Transverse colon (tissue), 4 donors: ENCODE data around the gene RGS9BP. TPM values are rescaled to one million over a fixed set of nuclear protein-coding genes. Genes with fewer than 3 reads are reported as not detected.
"Not testable (repeated sequence)": the region's sequence is repeated elsewhere in the genome, so short reads cannot be mapped to it uniquely, and the experiment has no call there.

ENCODE experiments used
- DNase-seq: peaks from one replicate; pipeline ENCODE4 v3.0.0-alpha.2; 2019
- H3K27ac ChIP-seq, 4 donors: fragments of 200-600 bp; sonication (generic); 2 replicates each; pipeline ENCODE4 v1.5.1; 2016 to 2018; ENCODE audit warnings: inconsistent platforms in 4 of 4
- H3K27me3 ChIP-seq: fragments of 200-600 bp; sonication (generic); 2 replicates; pipeline ENCODE4 v1.5.1; 2017; ENCODE audit warnings: inconsistent platforms
- H3K36me3 ChIP-seq, 4 donors: fragments of 200-600 bp; sonication (generic); 2 replicates each; pipeline ENCODE4 v1.5.1; 2017 to 2019; ENCODE audit warnings: inconsistent platforms in 4 of 4
- H3K4me1 ChIP-seq, 4 donors: fragments of 200-600 bp; sonication (generic); 2 replicates each; pipeline ENCODE4 v1.5.1; 2017 to 2020; ENCODE audit warnings: inconsistent platforms in 4 of 4
- H3K4me3 ChIP-seq, 4 donors: fragments of 200-600 bp; sonication (generic); 1 replicate in 1 of 4; 2 replicates in 3 of 4; pipeline versions ENCODE4 v1.5.1 to v1.6.1; 2017 to 2019; ENCODE audit warnings: inconsistent platforms in 4 of 4
- H3K9me3 ChIP-seq, 2 donors: fragments of 200-600 bp; sonication (generic); 2 replicates each; pipeline ENCODE4 v1.5.1; 2017 to 2019; ENCODE audit warnings: inconsistent platforms in 2 of 2
- EP300 ChIP-seq: sonication (generic); formaldehyde crosslinking; IDR thresholded peaks from one replicate; pipeline ENCODE4 v1.6.1; 2017; ENCODE audit warnings: antibody characterized with exemption, low read depth
- POLR2A ChIP-seq: fragments of 450-650 bp; IDR thresholded peaks from one replicate; pipeline ENCODE4 v1.6.1; 2016; ENCODE audit warnings: antibody characterized with exemption, mild to moderate bottlenecking, moderate library complexity
- POLR2AphosphoS5 ChIP-seq, 3 donors: sonication (generic); formaldehyde crosslinking; IDR thresholded peaks; one replicate each; pipeline ENCODE4 v1.6.1; 2016; ENCODE audit warnings: antibody characterized with exemption in 3 of 3
- WGBS, 2 donors: methylation state at CpG; one replicate each; pipeline ENCODE4 v1.1.5; 2018; ENCODE audit warnings: low coverage in 1 of 2; 5-methylcytosine and 5-hydroxymethylcytosine counted together
- in situ Hi-C, 4 donors: fragments of 200-750 bp; cut with MboI; loops; one replicate each; pipeline versions ENCODE4 v1.15.0 to v1.15.1; 2017; ENCODE audit warnings: low sequenced_read_pairs in 3 of 4, low pct_ligation_motif_present in 1 of 4, low pct_unique_long_range_greater_than_20kb in 1 of 4
- intact Hi-C: fragments of 100-400 bp; cut with DNase I; formaldehyde crosslinking; loops from one replicate; pipeline ENCODE4 v1.15.1; 2023; ENCODE audit warnings: low total_unique reads
- total RNA-seq, 4 donors: library from RNA; depleted of rRNA; stranded (reverse); fragments of >200 nt; gene quantifications; one replicate each; pipeline ENCODE4 v1.1.0, GENCODE V29; 2016
- TF ChIP-seq, protein P1 (sequence below), 5 experiments: fragments of 200-600 bp in 3 of 5; fragments of 450-650 bp in 2 of 5; sonication (generic) in 3 of 5; IDR thresholded peaks; 1 replicate in 2 of 5; 2 replicates in 3 of 5; pipeline ENCODE4 v1.5.1; 2016 to 2017; ENCODE audit warnings: antibody characterized with exemption in 5 of 5, inconsistent platforms in 3 of 5, mild to moderate bottlenecking in 2 of 5, moderate library complexity in 1 of 5

The RGS9BP gene
- total RNA-seq, 4 donors from 2014 or later: 0.14 to 0.60 (median 0.16) TPM; not detected in 1

DNA sequence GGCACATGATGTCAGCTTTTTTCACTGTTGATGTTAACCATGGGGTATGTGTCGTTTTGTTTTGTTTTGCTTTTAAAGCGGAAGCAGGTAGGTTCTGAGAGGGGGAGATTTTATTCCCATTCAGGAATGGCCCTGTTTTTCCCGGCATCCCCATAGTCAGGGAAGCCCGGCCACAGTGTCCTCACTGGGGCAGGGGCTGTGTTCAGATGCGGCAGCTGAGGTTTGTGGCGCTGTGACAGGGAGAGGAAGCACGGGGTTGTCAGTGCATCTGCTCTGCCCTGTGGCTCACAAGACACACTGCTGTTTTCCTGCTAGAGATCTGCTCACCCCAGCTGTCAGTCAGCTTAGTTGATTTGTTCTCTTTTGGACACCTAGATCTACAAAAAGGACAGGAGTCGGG, 28.3 kb upstream of the RGS9BP start:
- 85 to 96% methylated on average over 4 to 8 of the region's 8 CpGs for WGBS, 2 donors
- H3K9me3 ChIP-seq: no peaks in the 10 kb centered on the region
- in situ Hi-C loops: no loop called here
- peaks cover 0 to 42% (median 19%) of the 10 kb centered on the region in 4 donors for H3K36me3 ChIP-seq
- intact Hi-C loops: no loop called here
- no peak overlapping the region for H3K27ac ChIP-seq
- H3K4me3 ChIP-seq: no peak overlapping the region
- peaks cover under 1 to 10% (median 7%) of the 10 kb centered on the region in 4 donors for H3K4me1 ChIP-seq
- no peaks in the 10 kb centered on the region for H3K27me3 ChIP-seq
- no peak for TF ChIP-seq POLR2AphosphoS5 (IDR thresholded peaks at IDR 0.05)
- TF ChIP-seq EP300: no peak
- TF ChIP-seq, protein P1, sequence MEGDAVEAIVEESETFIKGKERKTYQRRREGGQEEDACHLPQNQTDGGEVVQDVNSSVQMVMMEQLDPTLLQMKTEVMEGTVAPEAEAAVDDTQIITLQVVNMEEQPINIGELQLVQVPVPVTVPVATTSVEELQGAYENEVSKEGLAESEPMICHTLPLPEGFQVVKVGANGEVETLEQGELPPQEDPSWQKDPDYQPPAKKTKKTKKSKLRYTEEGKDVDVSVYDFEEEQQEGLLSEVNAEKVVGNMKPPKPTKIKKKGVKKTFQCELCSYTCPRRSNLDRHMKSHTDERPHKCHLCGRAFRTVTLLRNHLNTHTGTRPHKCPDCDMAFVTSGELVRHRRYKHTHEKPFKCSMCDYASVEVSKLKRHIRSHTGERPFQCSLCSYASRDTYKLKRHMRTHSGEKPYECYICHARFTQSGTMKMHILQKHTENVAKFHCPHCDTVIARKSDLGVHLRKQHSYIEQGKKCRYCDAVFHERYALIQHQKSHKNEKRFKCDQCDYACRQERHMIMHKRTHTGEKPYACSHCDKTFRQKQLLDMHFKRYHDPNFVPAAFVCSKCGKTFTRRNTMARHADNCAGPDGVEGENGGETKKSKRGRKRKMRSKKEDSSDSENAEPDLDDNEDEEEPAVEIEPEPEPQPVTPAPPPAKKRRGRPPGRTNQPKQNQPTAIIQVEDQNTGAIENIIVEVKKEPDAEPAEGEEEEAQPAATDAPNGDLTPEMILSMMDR (IDR thresholded peaks at IDR 0.05): no peak
- no peak for TF ChIP-seq POLR2A
- no peak for DNase-seq

DNA sequence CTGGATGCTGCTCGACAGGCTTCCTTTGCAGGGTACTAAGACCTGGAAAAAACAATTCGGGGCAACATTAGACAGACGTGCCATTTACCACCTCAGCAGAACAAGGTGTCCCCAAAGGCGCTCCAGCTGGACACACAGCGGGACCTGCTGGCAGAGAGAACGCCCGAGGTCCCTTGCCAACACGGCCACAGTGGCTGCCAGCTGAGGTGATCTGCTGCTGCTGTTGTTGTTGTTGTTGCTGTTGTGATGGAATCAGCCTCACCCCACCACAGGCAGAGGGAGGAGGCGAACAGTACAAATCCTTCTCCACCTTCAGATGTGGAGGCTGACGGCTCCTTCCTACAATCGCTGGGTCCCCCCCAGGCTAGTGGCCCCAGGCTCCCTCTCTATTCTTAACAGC, 25.9 kb upstream of the RGS9BP start:
- WGBS, 2 donors: 80 to 98% methylated on average over 1 to 11 of the region's 11 CpGs
- H3K27me3 ChIP-seq: no peaks in the 10 kb centered on the region
- H3K4me1 ChIP-seq: peaks cover 9 to 29% (median 15%) of the 10 kb centered on the region in 4 donors
- in situ Hi-C loops: no loop called here
- H3K27ac ChIP-seq: no peak overlapping the region
- no peak overlapping the region for H3K4me3 ChIP-seq
- intact Hi-C loops: no loop called here
- H3K9me3 ChIP-seq: no peaks in the 10 kb centered on the region
- H3K36me3 ChIP-seq: peaks cover 0 to 30% (median 12%) of the 10 kb centered on the region in 4 donors
- no peak for DNase-seq
- TF ChIP-seq, protein P1 (IDR thresholded peaks at IDR 0.05): no peak
- no peak for TF ChIP-seq POLR2A
- no peak for TF ChIP-seq EP300
- TF ChIP-seq POLR2AphosphoS5 (IDR thresholded peaks at IDR 0.05): no peak

DNA sequence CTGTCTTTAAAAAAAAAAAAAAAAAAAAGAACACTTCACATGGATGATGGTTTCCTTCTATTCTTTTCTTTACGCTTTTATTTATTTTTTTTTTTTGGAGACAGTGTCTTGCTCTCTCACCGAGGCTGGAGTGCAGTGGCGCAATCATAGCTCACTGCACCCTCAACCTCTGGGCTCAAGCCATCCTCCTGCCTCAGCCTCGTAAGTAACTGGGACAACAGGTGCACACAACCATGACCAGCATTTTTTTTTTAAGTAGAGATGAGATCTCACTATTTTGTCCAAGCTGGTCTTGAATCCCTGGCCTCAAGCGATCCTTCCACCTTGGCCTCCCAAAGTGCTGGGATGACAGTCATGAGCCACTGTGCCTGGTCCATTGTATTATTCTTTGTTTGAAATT, 25.0 kb upstream of the RGS9BP start:
- intact Hi-C loops: no loop called here
- H3K36me3 ChIP-seq: peaks cover 0 to 23% (median 11%) of the 10 kb centered on the region in 4 donors
- no peak for DNase-seq

DNA sequence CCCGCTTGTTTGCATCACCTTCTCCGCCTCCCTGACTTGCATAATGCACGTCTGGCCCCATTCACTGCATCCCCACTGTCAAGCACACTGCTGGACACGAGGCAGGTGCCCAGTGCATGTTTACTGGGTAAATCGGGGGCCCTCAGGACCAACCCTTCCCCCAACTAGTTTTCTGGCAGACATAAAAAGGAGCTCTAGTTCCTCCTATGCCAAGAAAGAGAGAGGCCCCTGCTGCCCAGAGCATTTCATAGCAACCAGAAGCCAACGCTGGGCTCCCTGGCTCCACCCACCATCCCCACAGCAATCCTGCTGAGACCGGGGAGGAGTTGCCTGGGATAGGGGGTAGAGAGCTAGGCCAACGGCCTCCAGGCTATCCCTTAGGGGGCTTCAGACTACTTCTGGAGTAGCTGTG, 23.9 kb upstream of the RGS9BP start:
- Histone ChIP-seq H3K27ac (peak overlapping the region in 1 of 4 donors; percentile 61), H3K4me1 (peaks cover 9 to 29% (median 15%) of the 10 kb centered on the region in 4 donors), H3K4me3 (no peak overlapping the region), H3K27me3 (no peaks in the 10 kb centered on the region), H3K36me3 (peaks cover 0 to 23% (median 11%) of the 10 kb centered on the region in 4 donors), H3K9me3 (no peaks in the 10 kb centered on the region)
- in situ Hi-C loops (no loop called here), intact Hi-C loops (no loop called here)
- WGBS, 2 donors: 17 to 48% methylated on average over 1 to 8 of the region's 8 CpGs
- peak; percentile 49 for DNase-seq
- TF ChIP-seq, protein P1 (IDR thresholded peaks at IDR 0.05): no peak
- TF ChIP-seq POLR2A: no peak
- TF ChIP-seq EP300: no peak
- TF ChIP-seq POLR2AphosphoS5 (IDR thresholded peaks at IDR 0.05): no peak

More for the DNA sequence above, 25.0 kb upstream of the RGS9BP start:
- WGBS, 2 donors: 92 to 100% methylated on average over 5 of the region's 5 CpGs
- Histone ChIP-seq H3K27me3 (no peaks in the 10 kb centered on the region), H3K4me1 (peaks cover 9 to 29% (median 15%) of the 10 kb centered on the region in 4 donors), H3K4me3 (no peak overlapping the region), H3K9me3 (no peaks in the 10 kb centered on the region), H3K27ac (no peak overlapping the region)
- in situ Hi-C loops: no loop called here
- no peak for TF ChIP-seq EP300
- no peak for TF ChIP-seq POLR2A
- TF ChIP-seq, protein P1 (IDR thresholded peaks at IDR 0.05): no peak
- TF ChIP-seq POLR2AphosphoS5 (IDR thresholded peaks at IDR 0.05): no peak

DNA sequence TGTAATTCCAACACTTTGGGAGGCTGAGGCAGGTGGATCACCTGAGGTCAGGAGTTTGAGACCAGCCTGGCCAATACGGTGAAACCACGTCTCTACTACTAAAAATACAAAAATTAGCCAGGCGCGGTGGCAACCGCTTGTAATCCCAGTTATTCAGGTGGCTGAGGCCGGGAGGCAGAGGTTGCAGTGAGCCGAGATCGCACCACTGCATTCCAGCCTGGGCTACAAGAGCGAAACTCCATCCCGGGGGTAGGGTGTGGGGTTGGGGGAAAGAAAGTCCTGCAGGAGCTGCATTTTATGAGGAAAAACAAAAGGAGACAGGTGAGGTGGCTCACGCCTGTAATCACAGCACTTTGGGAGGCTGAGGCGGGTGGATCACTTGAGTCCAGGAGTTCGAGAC, 23.3 kb upstream of the RGS9BP start:
- WGBS, 2 donors: 86 to 91% methylated on average over 7 to 13 of the region's 13 CpGs
- Histone ChIP-seq H3K4me1 (peaks cover 9 to 29% (median 15%) of the 10 kb centered on the region in 4 donors), H3K27ac (peak overlapping the region; percentile 37 to 64 (median 56)), H3K36me3 (peaks cover 0 to 23% (median 9%) of the 10 kb centered on the region in 4 donors)
- in situ Hi-C loops, H3K4me3 ChIP-seq, H3K27me3 ChIP-seq, H3K9me3 ChIP-seq, intact Hi-C loops, DNase-seq: not testable (repeated sequence)
